Measurements from ENCODE around the gene MORN1. TPM values are rescaled to one million over a fixed set of nuclear protein-coding genes. Genes with fewer than 3 reads are reported as not detected.

Gene MORN1
- total and polyA plus RNA-seq, 4 donors: 5.2 to 23.9 (median 13.9) TPM

DNA sequence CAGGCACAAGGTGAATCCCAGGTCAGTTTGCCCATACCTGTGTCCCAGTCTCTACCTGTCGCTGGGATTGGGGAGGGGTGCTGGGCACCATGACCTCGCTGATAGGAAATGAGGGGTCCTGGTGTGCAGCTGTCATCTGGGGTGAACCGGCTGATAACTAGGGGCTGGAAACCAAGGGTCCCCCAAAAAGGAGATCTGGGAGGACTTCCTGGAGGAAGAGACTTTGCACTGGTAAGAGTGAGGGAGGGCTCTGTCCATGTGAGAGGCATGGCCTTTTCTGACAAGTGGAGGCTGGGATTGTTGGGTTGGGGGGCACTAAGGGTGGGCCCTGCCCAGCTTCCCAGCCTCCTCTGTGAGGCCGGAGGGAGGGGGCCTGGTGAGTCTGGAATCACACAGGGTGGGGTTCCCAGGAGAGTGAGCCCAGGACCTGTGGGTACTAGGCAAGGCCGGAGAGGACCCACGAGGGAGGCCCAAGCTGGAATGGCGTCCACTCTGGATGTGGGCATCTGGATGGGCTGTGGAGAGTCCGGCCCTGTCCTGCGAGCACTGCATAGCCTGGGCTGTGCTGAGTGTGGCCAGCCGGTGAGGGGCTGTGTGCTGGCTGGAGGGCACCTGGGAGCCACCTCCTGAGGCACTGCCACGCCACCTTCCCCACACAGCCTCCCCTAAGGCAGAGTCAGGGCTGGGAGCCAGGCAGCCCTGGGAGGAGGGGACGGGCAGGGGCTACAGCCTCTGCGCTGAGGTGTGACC lies 25.9 kb upstream of the MORN1 start:
- ATAC-seq (ENCODE audit: insufficient read depth, low FRiP score) (no peak), DNase-seq (no peak)
- Histone ChIP-seq H3K27ac (ENCODE audit: low read depth in 1 of 2, low read length in 1 of 2) (no peak overlapping the region), H3K4me3 (no peak overlapping the region), H3K9ac (ENCODE audit: insufficient read depth in 1 of 2, low read length in 2 of 2) (no peak overlapping the region), H3K36me3 (ENCODE audit: control insufficient read depth in 4 of 4, insufficient read depth in 4 of 4, low read length in 4 of 4) (no peaks in the 10 kb centered on the region), H3K27me3 (ENCODE audit: control insufficient read depth in 3 of 3, insufficient read depth in 3 of 3, low read length in 2 of 3) (no peaks in the 10 kb centered on the region), H3K4me1 (ENCODE audit: control insufficient read depth in 5 of 5, insufficient read depth in 5 of 5, low read length in 5 of 5) (peaks cover 0 to 27% (median 5%) of the 10 kb centered on the region in 5 donors), H3K9me3 (ENCODE audit: control insufficient read depth in 4 of 4, insufficient read depth in 3 of 4, low read length in 3 of 4) (no peaks in the 10 kb centered on the region)
- 79 to 88% methylated on average over 10 to 13 of the region's 13 CpGs for WGBS, 2 donors
- TF ChIP-seq, protein P1, sequence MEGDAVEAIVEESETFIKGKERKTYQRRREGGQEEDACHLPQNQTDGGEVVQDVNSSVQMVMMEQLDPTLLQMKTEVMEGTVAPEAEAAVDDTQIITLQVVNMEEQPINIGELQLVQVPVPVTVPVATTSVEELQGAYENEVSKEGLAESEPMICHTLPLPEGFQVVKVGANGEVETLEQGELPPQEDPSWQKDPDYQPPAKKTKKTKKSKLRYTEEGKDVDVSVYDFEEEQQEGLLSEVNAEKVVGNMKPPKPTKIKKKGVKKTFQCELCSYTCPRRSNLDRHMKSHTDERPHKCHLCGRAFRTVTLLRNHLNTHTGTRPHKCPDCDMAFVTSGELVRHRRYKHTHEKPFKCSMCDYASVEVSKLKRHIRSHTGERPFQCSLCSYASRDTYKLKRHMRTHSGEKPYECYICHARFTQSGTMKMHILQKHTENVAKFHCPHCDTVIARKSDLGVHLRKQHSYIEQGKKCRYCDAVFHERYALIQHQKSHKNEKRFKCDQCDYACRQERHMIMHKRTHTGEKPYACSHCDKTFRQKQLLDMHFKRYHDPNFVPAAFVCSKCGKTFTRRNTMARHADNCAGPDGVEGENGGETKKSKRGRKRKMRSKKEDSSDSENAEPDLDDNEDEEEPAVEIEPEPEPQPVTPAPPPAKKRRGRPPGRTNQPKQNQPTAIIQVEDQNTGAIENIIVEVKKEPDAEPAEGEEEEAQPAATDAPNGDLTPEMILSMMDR (IDR thresholded peaks at IDR 0.05; ENCODE audit: control extremely low read depth, extremely low read depth): no peak

DNA sequence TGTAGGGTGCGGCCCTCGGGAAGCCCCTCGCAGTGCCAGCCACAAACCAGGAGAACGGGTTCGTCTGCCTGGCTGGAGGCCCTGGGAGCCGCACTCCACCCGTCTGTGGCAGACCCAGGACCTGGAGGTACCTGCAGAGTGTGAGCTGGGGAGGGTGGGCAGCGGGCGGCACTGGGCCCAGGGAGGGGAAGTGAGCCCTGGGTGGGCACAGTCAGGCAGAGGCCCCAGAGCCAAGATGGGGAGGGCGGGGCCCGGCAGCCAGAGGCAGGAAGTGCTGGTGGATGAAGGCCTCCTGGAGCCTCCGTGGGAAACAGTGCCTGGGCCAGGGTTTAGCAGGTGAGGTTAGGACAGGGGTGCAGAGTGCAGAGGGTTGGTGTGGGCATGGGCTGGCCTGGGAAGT lies 25.0 kb upstream of the MORN1 start:
- DNase-seq (peak; percentile 58 to 81 (median 79)), ATAC-seq (ENCODE audit: insufficient read depth, low FRiP score) (no peak)
- no peak overlapping the region for H3K4me3 ChIP-seq
- no peaks in the 10 kb centered on the region for H3K9me3 ChIP-seq (ENCODE audit: control insufficient read depth in 4 of 4, insufficient read depth in 3 of 4, low read length in 3 of 4)
- H3K9ac ChIP-seq (ENCODE audit: insufficient read depth in 1 of 2, low read length in 2 of 2): no peak overlapping the region
- 22 to 31% methylated on average over 10 to 12 of the region's 12 CpGs for WGBS, 2 donors
- H3K36me3 ChIP-seq (ENCODE audit: control insufficient read depth in 4 of 4, insufficient read depth in 4 of 4, low read length in 4 of 4): no peaks in the 10 kb centered on the region
- peaks cover 0 to 27% (median 11%) of the 10 kb centered on the region in 5 donors for H3K4me1 ChIP-seq (ENCODE audit: control insufficient read depth in 5 of 5, insufficient read depth in 5 of 5, low read length in 5 of 5)
- no peak overlapping the region for H3K27ac ChIP-seq (ENCODE audit: low read depth in 1 of 2, low read length in 1 of 2)
- no peaks in the 10 kb centered on the region for H3K27me3 ChIP-seq (ENCODE audit: control insufficient read depth in 3 of 3, insufficient read depth in 3 of 3, low read length in 2 of 3)
- TF ChIP-seq, protein P1 (IDR thresholded peaks at IDR 0.05; ENCODE audit: control extremely low read depth, extremely low read depth): no peak

DNA sequence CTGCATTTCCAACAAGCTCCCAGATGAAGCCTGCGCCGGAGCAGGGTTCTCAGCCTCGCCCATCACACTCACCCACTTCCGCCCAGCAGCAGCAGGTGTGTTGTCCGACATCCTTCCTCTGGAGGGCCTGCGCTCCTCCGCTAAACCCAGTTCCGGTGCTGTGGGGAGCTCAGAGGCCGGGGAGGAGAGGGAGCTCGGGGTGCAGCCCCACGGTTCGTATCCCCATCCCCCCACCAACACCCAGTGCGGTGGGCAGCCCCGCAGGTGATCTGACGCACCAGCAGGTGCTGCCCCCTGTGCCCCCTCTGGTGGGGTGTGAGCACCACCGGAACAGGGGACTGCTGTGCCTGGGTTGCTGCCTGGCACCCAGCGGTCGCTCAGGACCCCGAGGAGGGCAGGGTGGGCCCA lies 24.5 kb upstream of the MORN1 start:
- H3K27ac ChIP-seq (ENCODE audit: low read depth in 1 of 2, low read length in 1 of 2): no peak overlapping the region
- ATAC-seq (ENCODE audit: insufficient read depth, low FRiP score): no peak
- H3K36me3 ChIP-seq (ENCODE audit: control insufficient read depth in 4 of 4, insufficient read depth in 4 of 4, low read length in 4 of 4): no peaks in the 10 kb centered on the region
- peaks cover 0 to 27% (median 12%) of the 10 kb centered on the region in 5 donors for H3K4me1 ChIP-seq (ENCODE audit: control insufficient read depth in 5 of 5, insufficient read depth in 5 of 5, low read length in 5 of 5)
- TF ChIP-seq, protein P1 (IDR thresholded peaks at IDR 0.05; ENCODE audit: control extremely low read depth, extremely low read depth): no peak
- H3K4me3 ChIP-seq: no peak overlapping the region
- no peak overlapping the region for H3K9ac ChIP-seq (ENCODE audit: insufficient read depth in 1 of 2, low read length in 2 of 2)
- H3K9me3 ChIP-seq (ENCODE audit: control insufficient read depth in 4 of 4, insufficient read depth in 3 of 4, low read length in 3 of 4): no peaks in the 10 kb centered on the region
- no peaks in the 10 kb centered on the region for H3K27me3 ChIP-seq (ENCODE audit: control insufficient read depth in 3 of 3, insufficient read depth in 3 of 3, low read length in 2 of 3)
- DNase-seq: peak in 1 of 3 donors; percentile 32
- WGBS, 2 donors: 23 to 34% methylated on average over 19 of the region's 19 CpGs
